Ramos (cell line): Measurements from ENCODE around the gene ENPP1.

Source experiments
- in situ Hi-C: fragments of 300-500 bp; cut with MboI; formaldehyde crosslinking; loops from one replicate; pipeline ENCODE4 v1.14.3; 2022; ENCODE audit warnings: low sequenced_read_pairs; ENCODE audit not compliant: unreplicated experiment

ENPP1 gene

DNA sequence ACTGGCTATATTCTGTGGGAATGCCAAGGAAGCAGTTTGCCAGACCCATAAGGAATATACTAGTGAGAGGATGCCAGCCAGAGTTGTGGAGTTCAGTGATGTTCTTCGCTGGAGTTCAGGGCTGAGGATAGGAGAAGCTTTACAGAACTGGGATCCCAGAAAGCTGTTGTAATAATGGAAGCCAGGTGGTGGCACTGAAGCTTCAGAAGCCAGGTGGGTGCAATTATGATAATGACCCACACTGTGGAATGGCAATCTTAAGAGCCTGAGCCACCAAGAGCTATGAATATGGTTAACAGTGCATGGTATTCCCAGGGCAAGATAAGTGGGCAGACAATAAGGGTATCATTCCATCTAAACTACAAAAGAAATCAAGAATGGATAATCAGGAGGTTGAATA, 25.1 kb upstream of the ENPP1 start:
- in situ Hi-C loops: no loop called here

- in situ Hi-C loops: no loop called here
These were observed 23.3 kb upstream of the ENPP1 start for GRCh38 chr6:131784561-131784960.

DNA sequence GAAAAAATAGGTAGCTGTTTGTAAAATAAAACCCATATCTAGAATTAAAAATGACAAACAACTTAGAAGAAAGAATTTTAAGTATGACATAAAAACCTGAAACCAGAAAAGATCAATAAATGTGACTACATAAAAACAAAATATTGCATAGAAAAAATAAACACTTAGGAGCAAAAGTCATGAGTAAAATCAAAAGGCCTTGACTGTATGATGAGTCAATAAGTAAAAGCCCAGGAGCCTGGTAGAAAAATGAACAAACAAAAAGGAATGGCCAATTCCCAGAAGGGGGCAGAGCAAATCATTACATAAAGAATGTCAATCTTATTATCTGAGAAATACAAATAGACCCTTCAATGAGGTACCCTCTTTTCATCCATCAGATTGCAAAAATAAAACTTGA, 20.7 kb upstream of the ENPP1 start:
- in situ Hi-C loops: no loop called here

DNA sequence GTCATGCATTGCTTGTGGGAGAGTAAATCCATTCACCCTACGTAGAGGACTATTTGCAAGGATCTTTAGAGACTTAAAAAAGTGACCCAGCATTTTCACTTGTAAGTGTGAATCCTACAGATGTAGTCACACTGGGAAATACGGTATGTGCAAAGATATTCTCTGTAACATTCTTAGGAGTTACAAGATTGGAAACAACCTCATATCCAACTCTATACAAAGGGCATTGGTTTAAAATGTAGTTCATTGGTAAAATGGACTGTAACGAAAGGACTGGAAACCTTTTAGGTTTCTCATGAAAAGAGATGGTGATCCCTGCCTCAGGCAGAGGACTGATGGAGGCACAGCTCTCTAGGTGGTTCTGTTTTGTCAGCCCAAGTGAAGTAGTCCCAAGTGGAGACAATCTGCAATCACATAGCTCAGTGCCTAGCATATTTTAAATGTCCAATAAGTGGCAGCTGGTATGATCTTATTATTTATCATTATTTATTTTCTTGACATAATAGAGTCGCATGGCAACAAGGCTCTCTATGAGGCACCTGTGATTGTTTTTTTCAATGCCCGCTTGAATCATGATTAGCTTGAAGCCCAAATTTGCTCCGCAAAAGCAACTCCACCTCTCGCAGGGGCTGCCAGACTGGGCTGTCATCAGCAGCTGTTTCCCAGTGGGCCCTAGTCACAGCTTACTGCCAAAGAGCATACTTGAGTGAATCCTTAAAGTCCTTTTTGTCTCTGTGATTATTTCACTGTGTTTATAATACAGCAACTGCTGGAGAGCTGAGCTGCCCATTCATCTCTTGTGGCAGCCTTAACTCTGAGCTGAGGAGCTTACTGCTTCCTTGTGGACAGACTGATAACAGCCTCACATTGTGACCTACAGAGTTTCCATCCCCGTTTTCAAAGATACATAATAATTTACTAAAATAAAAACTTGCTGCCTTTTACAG, 19.8 kb upstream of the ENPP1 start:
- in situ Hi-C loops: no loop called here

DNA sequence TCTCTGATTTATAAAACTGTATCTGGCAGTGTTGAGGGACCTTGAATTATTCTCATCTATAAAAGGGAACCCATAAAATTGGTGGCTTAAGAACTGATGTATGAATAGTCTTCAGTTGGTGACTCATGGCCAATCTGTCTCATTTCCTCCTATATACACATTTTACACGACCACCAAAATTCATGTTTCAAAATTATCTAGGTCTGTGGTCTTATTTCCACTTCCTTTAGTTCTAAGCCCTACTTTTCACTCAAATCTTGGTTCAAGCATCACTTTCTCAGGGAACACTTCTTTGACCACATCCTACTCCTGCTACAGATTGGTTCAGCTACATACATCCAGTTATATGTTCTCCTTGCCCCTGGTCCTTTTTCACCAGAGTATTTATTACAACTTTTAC, 18.6 kb upstream of the ENPP1 start:
- in situ Hi-C loops: no loop called here

DNA sequence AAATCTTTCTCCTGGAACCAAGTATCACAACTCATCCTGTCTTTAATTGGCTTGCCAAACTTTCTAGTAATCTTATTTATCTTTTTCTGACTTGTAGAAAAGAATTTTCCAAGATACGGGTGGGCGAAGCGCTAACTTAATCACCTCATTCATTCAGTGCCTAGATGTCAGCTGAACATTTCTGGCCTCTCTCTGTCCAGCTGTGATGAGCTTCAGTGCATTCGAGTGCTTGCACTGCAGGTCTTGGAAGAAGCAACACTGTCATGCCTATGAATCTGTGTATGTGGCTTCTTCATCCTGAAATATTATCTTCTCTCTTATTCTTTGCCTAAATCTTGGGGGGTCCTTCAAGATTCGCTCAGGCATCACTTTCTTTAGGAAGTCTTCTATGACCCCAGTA, 16.3 kb upstream of the ENPP1 start:
- in situ Hi-C loops: no loop called here

DNA sequence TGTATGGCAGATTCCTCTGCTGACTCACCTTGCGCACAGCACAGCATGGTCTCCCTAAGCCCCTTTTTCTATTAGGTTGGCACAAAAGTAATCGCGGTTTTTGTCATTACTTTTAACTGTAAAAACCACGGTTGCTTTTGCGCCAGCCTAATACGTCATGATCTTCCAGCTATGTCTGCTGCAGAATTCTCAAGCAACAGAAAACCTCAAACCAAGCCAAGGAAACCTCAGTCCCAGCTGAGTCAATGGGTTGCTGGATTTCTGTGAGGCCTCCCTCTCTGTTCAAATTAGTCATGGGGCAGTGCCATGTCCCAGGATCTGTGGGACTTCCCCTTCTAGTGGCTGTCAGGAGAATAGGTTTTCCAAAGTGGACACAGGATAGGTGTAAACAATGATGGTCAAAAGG, 15.7 kb upstream of the ENPP1 start:
- in situ Hi-C loops: no loop called here

GRCh38 chr6:131795366-131795765, 12.5 kb upstream of the ENPP1 start:
- in situ Hi-C loops: no loop called here

- in situ Hi-C loops: no loop called here
These were observed 5.5 kb upstream of the ENPP1 start for GRCh38 chr6:131802347-131802746.

DNA sequence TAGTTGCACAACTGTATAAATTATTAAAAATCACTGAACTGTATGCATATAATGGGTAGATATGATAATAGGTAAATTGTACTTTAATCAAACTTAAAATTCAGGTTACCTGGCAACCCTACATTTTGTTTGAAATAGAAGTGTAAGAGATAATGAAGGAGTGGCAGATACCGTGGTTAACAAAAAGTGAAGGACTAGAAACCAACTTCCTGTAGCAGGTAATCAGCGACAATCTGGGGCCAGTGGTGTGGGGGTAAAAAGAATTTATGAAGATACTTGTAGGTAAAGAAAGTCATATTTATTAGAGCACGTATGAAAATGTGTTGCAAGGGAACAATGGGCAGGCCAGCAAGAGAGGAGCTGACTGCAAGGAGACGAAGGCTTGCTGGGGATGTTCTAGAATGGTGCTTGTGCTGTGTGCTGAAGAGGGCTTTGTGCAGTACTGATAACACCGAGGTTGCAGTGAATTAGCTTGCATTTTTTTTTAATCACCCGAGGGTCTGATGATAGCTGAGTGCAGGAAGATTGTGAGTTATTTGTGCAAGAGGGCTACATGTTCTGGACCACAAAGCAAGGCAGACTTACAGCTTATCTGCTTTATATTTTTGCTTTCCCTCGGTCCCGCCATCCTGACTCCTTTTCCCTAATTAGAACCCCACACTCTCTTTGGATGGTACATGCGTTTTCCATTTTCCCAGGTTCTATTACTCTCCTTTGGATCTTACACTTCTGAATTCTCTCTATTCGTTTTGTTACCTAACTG, 4.6 kb upstream of the ENPP1 start:
- in situ Hi-C loops: no loop called here

DNA sequence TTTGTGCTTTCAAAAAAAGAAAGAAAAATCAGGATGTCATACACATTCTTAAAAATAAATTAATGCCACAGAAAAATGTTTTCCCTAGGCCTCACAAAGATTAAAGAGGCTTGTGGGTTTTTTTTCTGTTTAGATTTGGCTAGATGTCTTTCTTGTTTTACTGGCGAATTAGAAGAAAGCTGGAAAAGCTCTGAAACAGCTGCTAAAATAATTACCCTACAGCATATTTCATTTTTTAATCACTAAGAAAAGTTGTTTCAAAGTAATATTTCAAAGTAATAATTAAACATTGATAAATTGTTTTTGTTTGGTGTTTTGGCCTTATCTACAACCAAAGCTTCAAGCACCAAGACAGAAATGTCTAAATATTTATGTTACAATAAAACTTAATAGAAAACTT, 3.7 kb upstream of the ENPP1 start:
- in situ Hi-C loops: no loop called here

DNA sequence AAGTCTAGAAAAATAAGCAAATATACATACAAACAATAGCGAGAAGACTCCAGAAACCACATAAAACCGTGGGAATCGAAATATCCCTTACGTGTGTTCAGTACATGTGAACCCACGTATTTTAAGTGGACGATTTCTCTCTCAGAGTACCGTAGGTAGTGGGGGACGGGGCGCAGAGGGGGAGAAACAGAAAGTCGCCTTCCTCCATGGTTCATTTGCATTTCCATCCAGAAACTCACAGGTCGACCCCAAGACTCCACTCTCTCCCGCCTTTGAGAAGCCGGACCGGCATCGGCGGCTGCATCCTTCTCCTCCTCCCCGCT, 538 bp upstream of the ENPP1 start:
- in situ Hi-C loops: no loop called here

DNA sequence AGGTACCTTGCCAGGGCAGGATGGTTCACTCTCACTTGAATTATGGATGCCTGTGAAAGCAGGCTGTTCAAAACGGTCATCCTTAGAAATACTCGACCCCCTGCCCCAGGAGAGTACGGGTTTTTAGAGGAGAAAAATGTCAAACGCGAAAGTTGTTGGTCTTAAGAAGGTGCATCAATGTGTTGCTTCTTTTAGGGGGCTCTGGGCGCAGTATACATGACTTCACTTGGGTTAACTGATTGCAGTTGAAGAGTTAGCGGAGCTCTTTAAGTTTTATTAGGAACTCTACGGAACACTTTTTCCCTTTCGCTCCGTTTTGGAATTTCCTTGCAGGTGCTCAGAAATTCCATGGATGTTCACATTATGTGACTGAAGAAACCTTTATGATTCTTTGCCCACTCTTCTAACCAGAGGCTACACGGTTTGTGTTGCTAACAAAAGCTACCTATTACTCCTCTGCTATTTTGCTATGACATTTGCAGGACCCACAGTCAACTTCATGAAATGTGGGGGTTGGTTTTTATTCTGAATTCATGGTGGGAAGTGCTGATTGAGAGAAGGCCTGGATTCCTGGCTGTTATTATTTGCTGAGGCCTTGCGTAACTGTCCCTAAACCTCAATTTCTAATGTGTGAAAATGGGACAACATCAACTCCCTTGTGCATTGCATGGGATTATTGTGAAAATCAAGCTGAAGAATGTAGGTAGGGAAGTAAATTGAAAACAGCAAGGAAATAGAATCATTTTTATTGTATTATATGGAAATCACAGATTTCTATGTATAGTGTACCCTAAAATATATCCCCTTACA, 845 bp downstream of the ENPP1 start:
- in situ Hi-C loops: no loop called here

DNA sequence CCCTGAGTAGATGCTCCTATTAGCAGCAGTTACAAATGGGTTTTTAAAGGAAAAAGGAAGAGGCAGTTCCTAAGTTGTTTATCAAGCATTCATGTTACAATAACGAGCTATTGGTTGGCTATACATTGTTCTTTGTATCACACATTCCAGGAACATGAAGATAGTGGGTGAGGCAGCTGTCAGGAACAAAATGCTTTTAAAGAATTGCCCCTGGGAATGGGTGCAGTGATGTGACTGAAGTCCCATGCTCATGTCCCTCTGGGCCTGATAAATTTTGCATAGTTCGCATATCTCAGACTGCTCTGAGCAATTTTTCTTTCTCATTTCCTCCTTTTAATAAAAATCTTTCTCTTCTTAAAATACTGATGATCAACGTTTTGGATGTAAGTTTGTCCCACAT, 3.7 kb downstream of the ENPP1 start:
- in situ Hi-C loops: no loop called here

DNA sequence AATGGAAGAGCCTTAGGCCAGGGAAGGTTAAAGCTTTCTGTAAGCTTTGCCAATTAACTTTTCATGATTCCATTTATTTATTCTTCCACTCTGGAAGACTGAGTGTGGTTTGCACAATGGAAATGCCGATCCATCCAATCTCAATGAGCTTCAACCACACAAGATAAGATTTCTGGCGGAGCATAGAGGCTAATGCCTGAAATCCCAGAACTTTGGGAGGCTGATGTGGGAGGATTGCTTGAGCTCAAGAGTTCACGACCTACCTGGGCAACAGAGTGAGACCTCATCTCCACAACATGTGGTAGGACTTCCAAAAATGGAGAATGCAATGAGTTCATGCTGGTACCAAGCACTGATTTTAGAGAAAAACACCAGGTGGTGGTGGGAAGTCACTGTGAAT, 6.2 kb downstream of the ENPP1 start:
- in situ Hi-C loops: no loop called here

DNA sequence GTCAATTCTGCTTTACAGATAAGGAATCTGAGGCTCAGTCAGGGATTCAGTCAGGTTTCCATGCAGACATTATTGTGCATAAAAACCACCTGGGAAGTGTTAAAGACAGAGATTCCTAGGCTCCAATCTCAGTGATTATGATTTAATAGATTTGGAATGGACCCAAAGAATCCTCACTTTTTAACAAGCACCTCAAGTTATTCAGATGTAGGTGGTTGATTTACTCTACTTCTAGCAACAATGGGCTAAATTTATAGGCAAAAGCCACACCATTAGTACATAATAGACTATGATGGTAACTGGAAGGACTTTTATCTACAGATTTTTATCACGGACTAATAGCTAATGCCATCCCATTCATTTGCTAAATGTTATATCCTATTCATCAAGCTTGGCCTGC, 9.0 kb downstream of the ENPP1 start:
- in situ Hi-C loops: no loop called here

GRCh38 chr6:131819572-131820124, 11.8 kb downstream of the ENPP1 start:
- in situ Hi-C loops: no loop called here

GRCh38 chr6:131821010-131821807, 13.4 kb downstream of the ENPP1 start:
- in situ Hi-C loops: no loop called here

GRCh38 chr6:131822119-131822518, 14.3 kb downstream of the ENPP1 start:
- in situ Hi-C loops: no loop called here
